ENCODE results near the gene STK32C.

Gene STK32C

GRCh38 chr10:132187430-132188138 is 120.2 kb downstream of the STK32C start:
- in situ Hi-C loops (cut with MboI; ENCODE audit: low pct_unique_long_range_greater_than_20kb, low sequenced_read_pairs, unreplicated experiment) = no loop called here
- no peak for DNase-seq (ENCODE audit: low spot score)
- TF ChIP-seq, protein P1, sequence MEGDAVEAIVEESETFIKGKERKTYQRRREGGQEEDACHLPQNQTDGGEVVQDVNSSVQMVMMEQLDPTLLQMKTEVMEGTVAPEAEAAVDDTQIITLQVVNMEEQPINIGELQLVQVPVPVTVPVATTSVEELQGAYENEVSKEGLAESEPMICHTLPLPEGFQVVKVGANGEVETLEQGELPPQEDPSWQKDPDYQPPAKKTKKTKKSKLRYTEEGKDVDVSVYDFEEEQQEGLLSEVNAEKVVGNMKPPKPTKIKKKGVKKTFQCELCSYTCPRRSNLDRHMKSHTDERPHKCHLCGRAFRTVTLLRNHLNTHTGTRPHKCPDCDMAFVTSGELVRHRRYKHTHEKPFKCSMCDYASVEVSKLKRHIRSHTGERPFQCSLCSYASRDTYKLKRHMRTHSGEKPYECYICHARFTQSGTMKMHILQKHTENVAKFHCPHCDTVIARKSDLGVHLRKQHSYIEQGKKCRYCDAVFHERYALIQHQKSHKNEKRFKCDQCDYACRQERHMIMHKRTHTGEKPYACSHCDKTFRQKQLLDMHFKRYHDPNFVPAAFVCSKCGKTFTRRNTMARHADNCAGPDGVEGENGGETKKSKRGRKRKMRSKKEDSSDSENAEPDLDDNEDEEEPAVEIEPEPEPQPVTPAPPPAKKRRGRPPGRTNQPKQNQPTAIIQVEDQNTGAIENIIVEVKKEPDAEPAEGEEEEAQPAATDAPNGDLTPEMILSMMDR (IDR thresholded peaks at IDR 0.05; ENCODE audit: extremely low read depth, insufficient read depth, missing control alignments) = no peak

DNA sequence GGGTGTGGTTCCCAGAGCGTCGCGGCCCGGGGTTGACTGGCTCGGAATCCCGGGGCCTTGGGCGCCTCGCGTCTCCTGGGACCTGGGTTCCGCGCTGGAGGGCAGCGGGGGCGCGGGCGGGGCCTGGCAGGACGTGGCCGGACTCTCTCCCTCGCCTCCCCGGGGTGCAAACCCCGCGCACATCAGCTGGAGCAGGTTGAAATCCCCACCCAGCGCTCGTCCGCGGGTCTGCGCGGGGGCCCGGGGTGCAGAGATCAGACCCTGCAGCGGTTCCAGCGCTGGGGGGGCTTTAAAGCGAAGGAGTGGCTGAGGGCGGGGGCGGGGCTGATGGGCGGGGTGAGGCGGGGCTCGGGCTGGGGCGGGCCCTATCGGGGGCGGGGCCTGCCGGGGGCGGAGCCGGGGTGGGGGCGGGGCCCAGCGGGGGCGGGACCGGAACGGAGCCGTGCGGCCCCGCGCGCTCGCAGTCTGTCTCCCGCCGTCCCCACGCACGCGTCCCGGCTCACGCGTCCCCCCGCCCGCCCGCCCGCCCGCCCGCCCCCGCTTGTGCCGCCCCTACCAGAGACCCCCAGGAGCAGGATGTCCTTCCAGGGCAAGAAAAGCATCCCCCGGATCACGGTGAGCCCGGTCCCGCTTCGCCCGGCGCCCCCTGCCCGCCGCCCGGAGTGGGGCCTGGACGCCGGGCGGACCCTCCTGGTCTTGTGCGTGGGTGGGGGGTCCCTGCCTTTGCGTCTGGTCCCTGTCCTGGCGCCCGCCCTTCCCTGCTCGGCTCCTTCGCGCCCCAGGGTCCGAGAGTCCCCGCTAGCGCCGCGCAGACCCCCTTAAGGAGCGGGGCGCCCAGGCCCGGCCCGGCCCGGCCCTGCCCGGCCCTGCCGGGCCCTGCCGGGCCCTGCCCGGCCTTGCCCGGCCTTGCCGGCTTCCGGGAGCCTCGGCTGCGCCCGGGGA is 121.0 kb downstream of the STK32C start, which contains the start of gene DPYSL4:
TSS of gene DPYSL4 (plus strand) at position 461 of the 942 bp plus-strand sequence. CDS start at position 577, 116 bp downstream.
- DNase-seq (ENCODE audit: low spot score) = peak; percentile 90
- in situ Hi-C loops (cut with MboI; ENCODE audit: low pct_unique_long_range_greater_than_20kb, low sequenced_read_pairs, unreplicated experiment) = no loop called here
- TF ChIP-seq, protein P1 (IDR thresholded peaks at IDR 0.05; ENCODE audit: extremely low read depth, insufficient read depth, missing control alignments) = no peak

DNA sequence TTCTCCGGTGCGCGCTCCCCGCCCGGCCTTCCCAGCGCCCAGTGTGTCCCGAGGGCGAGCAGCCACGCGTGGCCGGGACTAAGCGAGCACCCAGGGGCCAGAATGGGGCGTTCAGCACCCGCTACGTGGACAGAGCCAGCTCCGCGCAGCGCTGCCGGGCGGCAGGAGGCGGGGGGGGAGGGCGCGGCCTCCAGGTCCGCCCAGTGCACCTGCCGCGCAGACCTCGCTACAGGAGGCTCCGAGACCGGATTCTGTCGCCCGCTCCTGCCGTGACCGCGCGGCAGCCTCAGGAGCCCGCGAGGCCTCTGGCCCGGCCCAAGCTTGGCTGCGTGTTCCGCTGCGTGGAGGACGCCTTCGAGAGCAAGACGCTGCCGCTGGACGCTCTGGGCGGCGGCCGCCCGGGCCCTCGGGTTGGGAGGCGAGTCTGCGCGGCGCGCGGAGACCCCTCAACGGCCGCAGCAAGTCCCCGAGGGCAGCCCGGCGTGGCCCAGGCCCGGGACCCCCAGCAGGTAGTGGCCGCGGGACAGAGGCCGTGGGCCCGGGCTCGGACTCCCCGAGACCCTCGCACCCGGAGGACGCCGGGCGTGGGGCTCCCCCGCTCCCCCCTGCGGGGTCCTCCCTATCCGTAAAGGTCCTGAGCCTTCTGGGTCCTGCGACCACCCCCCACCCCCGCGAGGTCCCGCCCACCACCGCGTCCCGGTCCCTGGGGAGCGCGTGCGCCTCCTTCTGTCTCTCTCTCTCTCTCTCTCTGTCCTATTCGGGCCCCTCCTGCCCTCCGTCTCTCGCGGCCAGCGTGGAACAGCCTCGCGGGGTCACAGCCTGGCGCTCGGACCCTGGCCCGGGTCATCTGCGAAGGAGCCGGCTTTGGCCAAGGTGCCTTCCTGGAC is 121.9 kb downstream of the STK32C start:
- no peak for DNase-seq (ENCODE audit: low spot score)
- in situ Hi-C loops (cut with MboI; ENCODE audit: low pct_unique_long_range_greater_than_20kb, low sequenced_read_pairs, unreplicated experiment) = no loop called here
- TF ChIP-seq, protein P1 (IDR thresholded peaks at IDR 0.05; ENCODE audit: extremely low read depth, insufficient read depth, missing control alignments) = no peak

DNA sequence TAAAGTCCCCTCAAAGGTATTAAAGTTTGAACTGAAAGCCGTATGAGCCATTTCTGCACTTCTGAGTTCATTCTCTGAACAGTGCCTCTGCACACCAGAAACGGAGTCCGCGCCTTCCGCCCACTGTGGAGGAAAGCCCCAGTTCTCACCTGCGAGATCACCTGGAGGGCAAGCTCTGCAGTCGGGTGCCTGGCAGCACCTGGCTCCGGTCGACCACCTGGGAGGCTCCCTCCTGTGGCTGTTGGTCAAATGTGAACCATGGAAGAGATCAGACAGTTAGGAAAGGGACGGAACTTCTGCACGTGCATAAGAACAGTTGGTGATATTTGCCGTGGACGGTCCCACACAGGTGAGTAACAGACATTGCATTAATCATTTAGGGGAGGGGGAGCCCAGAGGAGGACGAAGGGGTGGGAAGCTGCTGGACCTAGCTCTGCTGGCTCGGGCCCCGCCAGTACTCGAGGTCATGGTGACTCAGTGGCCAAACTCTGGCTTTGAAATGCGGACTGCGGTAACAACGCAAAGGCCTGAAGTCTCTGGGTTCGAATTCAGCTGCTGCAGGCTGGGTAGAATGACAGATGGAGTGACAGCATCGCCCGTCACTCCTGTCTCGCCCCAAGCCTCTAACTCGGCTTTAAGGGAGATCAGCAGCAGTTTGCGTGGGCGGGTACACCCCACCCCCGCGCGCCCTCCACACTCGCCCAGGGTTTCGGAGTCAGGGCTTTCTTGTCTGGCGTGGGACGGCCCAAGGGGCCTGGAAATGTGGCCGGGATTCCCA is 122.7 kb downstream of the STK32C start:
- no peak for DNase-seq (ENCODE audit: low spot score)
- TF ChIP-seq, protein P1 (IDR thresholded peaks at IDR 0.05; ENCODE audit: extremely low read depth, insufficient read depth, missing control alignments) = no peak
- in situ Hi-C loops (cut with MboI; ENCODE audit: low pct_unique_long_range_greater_than_20kb, low sequenced_read_pairs, unreplicated experiment) = no loop called here

GRCh38 chr10:132183046-132183445 is 124.7 kb downstream of the STK32C start:
- DNase-seq (ENCODE audit: low spot score) = no peak
- in situ Hi-C loops (cut with MboI; ENCODE audit: low pct_unique_long_range_greater_than_20kb, low sequenced_read_pairs, unreplicated experiment) = no loop called here

More at GRCh38 chr10:132183046-132183445, 124.7 kb downstream of the STK32C start:
- TF ChIP-seq, protein P1 (IDR thresholded peaks at IDR 0.05; ENCODE audit: extremely low read depth, insufficient read depth, missing control alignments) = no peak

Data from GM13977 (cell line).